ENCODE results near the gene MYO5B. TPM values are rescaled to one million over a fixed set of nuclear protein-coding genes. Genes with fewer than 3 reads are reported as not detected.

MYO5B gene
- total and polyA plus RNA-seq, 9 of the 15 experiments (the other 6 are each of a cell fraction or from before 2014, with no cell fraction given) = 0.07 to 0.42 (median 0.28) TPM

GRCh38 chr18:49838381-49838780 is 356.6 kb downstream of the MYO5B start:
- DNase-seq (ENCODE audit: extremely low read depth in 1 of 4, low spot score in 3 of 4) (no peak), FAIRE-seq (no peak), ATAC-seq (no peak)
- Histone ChIP-seq H3K27ac (ENCODE audit: extremely low read depth, low read depth, low read length) (no peak overlapping the region), H3K4me2 (ENCODE audit: insufficient read depth, low read length) (no peak overlapping the region), H3K27me3 (ENCODE audit: control insufficient read depth in 2 of 2, insufficient read depth in 2 of 2, low read length in 2 of 2) (peaks cover 0 to 7% of the 10 kb centered on the region in 2 experiments; a peak in 3 of 5 replicates), H3K4me3 (no peak overlapping the region), H3K4me1 (replicated peaks in 1 of 2; ENCODE audit: control insufficient read depth in 2 of 2, insufficient read depth in 2 of 2, low read length in 2 of 2) (no peaks in the 10 kb centered on the region), H3K79me2 (ENCODE audit: control insufficient read depth, insufficient read depth, low read length) (no peaks in the 10 kb centered on the region), H3K9me3 (replicated peaks; ENCODE audit: control insufficient read depth, insufficient read depth, low read depth, low read length) (no peaks in the 10 kb centered on the region), H3K9me1 (ENCODE audit: control insufficient read depth, insufficient read depth, low read length) (no peaks in the 10 kb centered on the region), H4K20me1 (replicated peaks; ENCODE audit: control insufficient read depth, insufficient read depth, low read length) (no peaks in the 10 kb centered on the region), H3K9ac (ENCODE audit: insufficient read depth in 1 of 2, low read depth in 2 of 2, low read length in 2 of 2) (no peak overlapping the region), H3K36me3 (ENCODE audit: control insufficient read depth, insufficient read depth, low read length) (no peaks in the 10 kb centered on the region), H2AFZ (ENCODE audit: low read depth, low read length) (no peak overlapping the region)
- ChIA-PET POLR2A (no interaction called here), CTCF (ENCODE audit: low intra/inter-chr PET ratio) (no interaction called here)
- intact Hi-C loops (cut with micrococcal nuclease) (no loop called here), in situ Hi-C loops (cut with MboI) (no loop called here)
- WGBS (ENCODE audit: insufficient coverage, low coverage, missing lambda C conversion rate) = 13% methylated on average over 4 of the region's 4 CpGs
- BruUV-seq (replicated peaks) = no TSS peak
- TF ChIP-seq ZNF253 (CRISPR knock-in tag; conservative IDR thresholded peaks at IDR 0.05) = no peak
- TF ChIP-seq E2F6 (IDR thresholded peaks at IDR 0.05; ENCODE audit: borderline replicate concordance in 1 of 2, extremely low read depth in 1 of 2, insufficient read depth in 1 of 2, insufficient read length in 1 of 2, low read depth in 1 of 2, low read length in 1 of 2, poor library complexity in 1 of 2, severe bottlenecking in 1 of 2) = no peak
- TF ChIP-seq CUX1 (CRISPR knock-in tag; IDR thresholded peaks at IDR 0.05) = no peak
- TF ChIP-seq RFX5 (IDR thresholded peaks at IDR 0.05; ENCODE audit: low read depth, low read length) = no peak
- TF ChIP-seq EGR1 (conservative IDR thresholded peaks at IDR 0.05) = no peak
- no peak for TF ChIP-seq RAD21 (CRISPR knock-in tag; conservative IDR thresholded peaks at IDR 0.05 in 1 of 2, IDR thresholded peaks at IDR 0.05 in 1 of 2)
- TF ChIP-seq SREBF1 (IDR thresholded peaks at IDR 0.05; ENCODE audit: borderline replicate concordance, low read depth, low read length) = no peak
- TF ChIP-seq PRDM10 (IDR thresholded peaks at IDR 0.05; ENCODE audit: partially characterized antibody) = no peak
- TF ChIP-seq RBM14 (IDR thresholded peaks at IDR 0.05; ENCODE audit: borderline replicate concordance, insufficient read depth, low read depth, low read length) = no peak
- TF ChIP-seq FOXK2 (conservative IDR thresholded peaks at IDR 0.05 in 1 of 2, IDR thresholded peaks at IDR 0.05 in 1 of 2; ENCODE audit: low read depth in 2 of 2) = no peak
- TF ChIP-seq ZNF121 (CRISPR knock-in tag; conservative IDR thresholded peaks at IDR 0.05) = no peak
